Large intestine (tissue), 3 donors: ENCODE data around the gene RFX8. TPM values are rescaled to one million over a fixed set of nuclear protein-coding genes. Genes with fewer than 3 reads are reported as not detected.

Source experiments
- DNase-seq, 2 donors: peaks; one replicate each; pipeline versions ENCODE4 v3.0.0 to v3.0.0-alpha.2; 2013
- H3K27ac ChIP-seq: one replicate; pipeline ENCODE4 v1.5.1; 2013; ENCODE audit warnings: low read length
- H3K27me3 ChIP-seq: 2 replicates; pipeline ENCODE4 v1.6.1; 2013; ENCODE audit warnings: low read length; ENCODE audit not compliant: control insufficient read depth, insufficient read depth
- H3K36me3 ChIP-seq: 2 replicates; pipeline ENCODE4 v1.6.1; 2013; ENCODE audit warnings: low read length; ENCODE audit not compliant: control insufficient read depth, insufficient read depth
- H3K4me1 ChIP-seq: one replicate; pipeline ENCODE4 v1.6.1; 2013; ENCODE audit warnings: low read length; ENCODE audit not compliant: control insufficient read depth, insufficient read depth
- H3K4me3 ChIP-seq: one replicate; pipeline ENCODE4 v1.5.1; 2013; ENCODE audit warnings: low read length
- H3K9me3 ChIP-seq: one replicate; pipeline ENCODE4 v1.6.1; 2013; ENCODE audit warnings: mild to moderate bottlenecking, low read depth, low read length, moderate library complexity; ENCODE audit not compliant: control insufficient read depth
- WGBS: methylation state at CpG from one replicate; pipeline ENCODE4 v1.1.5; 2013; ENCODE audit warnings: low lambda C conversion rate; ENCODE audit not compliant: insufficient coverage; 5-methylcytosine and 5-hydroxymethylcytosine counted together
- polyA plus RNA-seq: library from polyadenylated mRNA; unstranded; fragments of 120-200 nt; gene quantifications from one replicate; pipeline ENCODE4 v1.2.1, GENCODE V29; 2013

The RFX8 gene
- polyA plus RNA-seq, 1 donor = 0.39 TPM

DNA sequence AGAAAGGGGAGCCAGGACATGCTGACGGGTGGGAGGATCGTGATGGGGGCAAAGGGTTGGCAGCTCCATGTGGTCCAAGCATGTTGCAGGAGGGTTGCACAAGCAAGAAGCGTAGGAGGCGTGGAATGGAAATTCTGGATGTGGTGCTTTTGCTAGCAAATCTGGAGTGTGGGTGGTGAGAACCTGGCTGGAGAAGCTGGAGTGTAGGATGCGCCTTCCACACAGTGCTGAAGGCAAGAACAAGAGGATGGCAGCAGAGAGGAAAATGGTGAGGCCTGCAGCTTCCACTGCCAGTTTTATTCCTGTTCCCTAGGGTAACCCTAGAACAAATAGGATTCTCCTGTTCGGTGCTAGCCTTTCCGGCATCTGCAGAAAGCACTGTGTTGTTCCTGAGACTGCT lies 110.0 kb downstream of the RFX8 start:
- Histone ChIP-seq H3K9me3 (no peaks in the 10 kb centered on the region), H3K4me1 (peaks cover 12% of the 10 kb centered on the region), H3K4me3 (no peak overlapping the region), H3K27me3 (no peaks in the 10 kb centered on the region), H3K36me3 (no peaks in the 10 kb centered on the region), H3K27ac (no peak overlapping the region)
- DNase-seq = no peak
- WGBS = no CpG with 5 or more reads among the region's 7 CpGs

DNA sequence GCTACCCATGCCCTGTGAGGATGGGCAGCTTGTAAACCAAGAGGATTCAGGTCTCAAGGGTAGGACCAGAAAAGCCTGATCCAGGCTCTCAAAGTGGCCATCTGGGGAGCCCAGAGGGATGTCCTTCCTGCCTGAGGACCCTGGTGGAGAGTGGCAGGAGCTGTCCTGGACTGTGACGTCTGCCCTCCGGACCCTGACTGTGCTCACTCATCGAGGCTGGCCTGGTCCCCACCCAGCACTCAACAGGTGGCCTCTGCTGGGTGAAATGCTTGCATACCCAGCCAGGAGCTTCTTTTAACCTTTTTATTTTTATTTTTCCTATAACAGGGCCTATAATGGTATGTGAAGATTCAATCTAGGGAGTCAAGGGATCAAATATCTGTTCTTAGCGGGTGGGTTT lies 112.1 kb downstream of the RFX8 start:
- no CpG with 5 or more reads among the region's 4 CpGs for WGBS

DNA sequence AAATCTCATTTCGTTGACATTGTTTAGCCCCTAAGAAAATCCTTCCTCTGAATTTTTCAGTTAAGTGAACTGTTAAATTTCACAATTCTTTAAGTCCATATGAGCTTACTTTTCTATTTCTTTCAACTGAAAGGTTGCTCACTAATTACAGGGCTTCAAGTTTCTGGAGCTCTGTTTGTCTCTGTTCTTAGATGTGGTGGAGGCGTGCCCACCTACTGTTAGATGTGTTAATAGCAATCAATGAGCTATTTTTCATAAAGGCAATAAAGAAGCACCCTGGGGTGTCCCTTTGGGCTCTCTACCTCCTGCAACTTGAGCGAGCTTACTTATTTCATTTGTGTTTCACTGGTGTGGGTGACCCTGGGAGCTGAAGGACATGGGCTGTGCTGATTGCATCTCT lies 112.6 kb downstream of the RFX8 start:
- Histone ChIP-seq H3K4me3 (no peak overlapping the region), H3K27me3 (no peaks in the 10 kb centered on the region), H3K27ac (no peak overlapping the region), H3K4me1 (peaks cover 21% of the 10 kb centered on the region), H3K36me3 (no peaks in the 10 kb centered on the region), H3K9me3 (no peaks in the 10 kb centered on the region)
- no peak for DNase-seq
- WGBS = 100% methylated on average over 1 of the region's 3 CpGs

More for the DNA sequence above, 112.1 kb downstream of the RFX8 start:
- no peak overlapping the region for H3K4me3 ChIP-seq
- no peaks in the 10 kb centered on the region for H3K9me3 ChIP-seq
- no peak for DNase-seq
- H3K27ac ChIP-seq = no peak overlapping the region
- H3K36me3 ChIP-seq = no peaks in the 10 kb centered on the region
- H3K4me1 ChIP-seq = peaks cover 21% of the 10 kb centered on the region
- H3K27me3 ChIP-seq = no peaks in the 10 kb centered on the region

DNA sequence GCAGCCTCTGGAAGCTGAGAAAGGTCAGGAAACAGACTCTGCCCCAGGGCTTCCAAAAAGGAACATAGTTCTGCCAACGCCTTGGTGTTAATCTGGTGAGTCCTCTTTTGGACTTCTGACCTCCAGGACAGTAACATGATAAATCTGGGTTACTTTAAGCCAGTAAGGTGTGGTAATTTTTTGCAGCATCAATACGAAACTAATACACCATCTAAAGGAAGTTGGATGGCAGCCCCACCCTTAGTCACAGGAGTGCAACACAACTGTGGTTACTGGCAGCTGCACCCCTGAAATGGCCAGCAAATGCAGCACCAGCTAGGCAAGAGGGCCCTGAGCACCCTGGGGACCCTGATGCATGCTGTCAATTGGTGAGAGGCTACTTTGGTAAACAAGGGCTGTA lies 113.4 kb downstream of the RFX8 start:
- peak in 1 of 2 donors; percentile 51 for DNase-seq
- WGBS = no CpG with 5 or more reads among the region's 2 CpGs
- Histone ChIP-seq H3K27me3 (no peaks in the 10 kb centered on the region), H3K4me1 (peaks cover 21% of the 10 kb centered on the region), H3K36me3 (no peaks in the 10 kb centered on the region), H3K27ac (peak overlapping the region; percentile 84), H3K9me3 (no peaks in the 10 kb centered on the region), H3K4me3 (no peak overlapping the region)

DNA sequence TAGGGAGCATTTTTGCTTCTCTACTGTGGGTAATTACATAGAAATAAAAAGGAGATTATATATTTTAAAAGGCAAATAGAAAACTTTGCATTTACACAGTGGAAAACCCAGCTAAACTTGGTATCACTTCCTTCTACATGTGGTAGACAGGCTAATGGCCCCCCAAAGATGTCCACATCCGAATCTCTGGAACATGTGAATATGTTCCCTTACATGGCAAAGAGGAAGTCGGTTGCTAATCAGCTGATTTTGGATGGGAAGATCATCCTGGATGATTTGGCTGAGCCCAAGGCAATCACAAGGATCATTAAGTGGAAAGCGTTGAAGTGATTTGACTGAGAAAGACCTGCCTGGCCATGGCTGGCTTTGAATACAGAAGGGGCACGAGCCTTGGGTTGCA lies 113.8 kb downstream of the RFX8 start:
- no peaks in the 10 kb centered on the region for H3K9me3 ChIP-seq
- peaks cover 21% of the 10 kb centered on the region for H3K4me1 ChIP-seq
- H3K27ac ChIP-seq = peak overlapping the region; percentile 84
- WGBS = no CpG with 5 or more reads among the region's 4 CpGs
- no peak overlapping the region for H3K4me3 ChIP-seq
- no peaks in the 10 kb centered on the region for H3K27me3 ChIP-seq
- DNase-seq = no peak
- H3K36me3 ChIP-seq = no peaks in the 10 kb centered on the region

DNA sequence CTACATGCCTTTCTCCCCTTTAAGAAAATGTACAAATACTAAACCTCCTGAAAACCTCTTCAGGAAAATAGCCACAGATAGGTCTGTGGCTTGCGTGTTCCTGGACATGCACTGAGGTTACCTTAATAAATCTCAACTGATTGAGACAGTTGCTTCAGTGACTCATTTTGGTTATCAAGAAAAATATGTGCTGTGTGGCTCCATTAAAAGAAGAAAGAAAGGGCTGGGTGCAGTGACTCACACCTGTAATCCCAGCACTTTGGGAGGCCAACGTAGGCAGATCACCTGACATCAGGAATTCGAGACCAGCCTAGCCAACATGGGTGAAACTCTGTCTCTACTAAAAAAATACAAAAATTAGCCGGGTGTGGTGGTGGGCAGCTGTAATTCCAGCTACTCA lies 114.7 kb downstream of the RFX8 start:
- peak; percentile 60 to 81 for DNase-seq
- Histone ChIP-seq H3K27ac (peak overlapping the region; percentile 84), H3K36me3 (no peaks in the 10 kb centered on the region), H3K4me1 (peaks cover 21% of the 10 kb centered on the region), H3K4me3 (no peak overlapping the region), H3K27me3 (no peaks in the 10 kb centered on the region), H3K9me3 (no peaks in the 10 kb centered on the region)
- WGBS = 67% methylated on average over 1 of the region's 4 CpGs

DNA sequence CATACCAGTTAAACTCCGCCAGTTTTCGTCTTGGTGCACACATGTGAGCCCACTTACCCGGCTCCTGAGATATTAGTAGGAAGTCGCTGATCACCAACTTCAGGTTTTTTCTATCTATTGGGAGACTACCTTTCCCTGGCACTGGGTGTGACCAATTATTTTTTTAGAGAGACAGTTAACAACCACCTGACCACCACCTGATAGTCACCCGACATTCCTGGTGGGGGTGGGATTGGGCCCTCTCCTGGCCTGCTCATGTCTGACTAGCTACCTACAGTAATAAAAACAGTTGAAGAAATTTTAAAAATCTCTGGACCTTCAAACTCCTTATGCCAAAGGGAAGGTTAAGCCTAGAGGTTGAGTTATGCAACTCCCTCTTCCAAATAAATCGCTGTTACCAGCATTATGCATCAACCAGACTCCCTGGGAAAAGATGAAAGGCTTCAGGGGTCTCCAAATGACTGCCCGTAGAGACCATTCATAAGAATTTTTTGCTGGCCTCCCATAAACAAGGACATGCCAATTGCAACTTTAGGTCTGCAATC lies 115.4 kb downstream of the RFX8 start:
- no peak for DNase-seq
- no peak overlapping the region for H3K4me3 ChIP-seq
- H3K27me3 ChIP-seq = no peaks in the 10 kb centered on the region
- H3K9me3 ChIP-seq = no peaks in the 10 kb centered on the region
- H3K27ac ChIP-seq = peak overlapping the region; percentile 84
- H3K4me1 ChIP-seq = peaks cover 21% of the 10 kb centered on the region
- 100% methylated on average over 2 of the region's 7 CpGs for WGBS
- H3K36me3 ChIP-seq = no peaks in the 10 kb centered on the region

DNA sequence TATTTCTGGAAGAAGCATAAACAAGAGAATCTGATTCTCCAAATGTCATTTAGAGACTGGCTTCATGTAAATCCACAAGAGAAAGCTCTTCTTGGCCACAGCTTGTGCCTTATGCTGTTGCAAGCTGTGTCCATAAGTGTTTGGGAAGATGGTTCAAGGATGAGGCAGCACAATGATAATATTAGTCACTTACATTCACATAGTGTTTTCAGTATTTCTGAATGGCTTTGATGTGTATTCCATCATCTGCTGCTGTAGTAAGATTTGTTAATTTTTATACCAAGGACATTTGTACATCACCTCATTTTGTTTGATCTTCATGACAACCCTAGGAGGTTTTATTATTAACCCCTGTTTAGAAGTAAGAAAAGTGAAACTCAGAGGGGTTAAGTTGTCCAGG lies 117.5 kb downstream of the RFX8 start:
- Histone ChIP-seq H3K27ac (no peak overlapping the region), H3K4me1 (peaks cover 21% of the 10 kb centered on the region), H3K36me3 (no peaks in the 10 kb centered on the region), H3K4me3 (no peak overlapping the region), H3K27me3 (no peaks in the 10 kb centered on the region), H3K9me3 (no peaks in the 10 kb centered on the region)
- no peak for DNase-seq

DNA sequence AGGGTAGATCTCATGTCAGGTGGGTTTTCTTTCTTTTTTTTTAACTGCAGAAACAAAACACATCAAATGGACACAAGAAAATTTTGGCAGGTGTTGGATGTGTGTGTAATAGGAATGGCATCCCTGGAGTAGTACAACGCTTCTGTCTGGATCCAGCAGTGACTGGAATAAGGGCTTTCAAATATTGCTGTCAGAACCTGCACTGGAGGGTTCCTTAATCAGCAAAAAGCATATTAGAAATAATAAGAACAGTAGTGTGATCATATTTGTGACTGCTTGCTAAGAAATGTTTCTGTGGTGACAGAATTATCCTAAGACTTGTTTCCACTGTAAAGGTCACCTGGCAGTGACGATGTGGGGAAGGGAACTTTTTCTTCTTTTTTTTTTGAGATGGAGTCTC lies 118.4 kb downstream of the RFX8 start:
- no CpG with 5 or more reads among the region's 2 CpGs for WGBS

DNA sequence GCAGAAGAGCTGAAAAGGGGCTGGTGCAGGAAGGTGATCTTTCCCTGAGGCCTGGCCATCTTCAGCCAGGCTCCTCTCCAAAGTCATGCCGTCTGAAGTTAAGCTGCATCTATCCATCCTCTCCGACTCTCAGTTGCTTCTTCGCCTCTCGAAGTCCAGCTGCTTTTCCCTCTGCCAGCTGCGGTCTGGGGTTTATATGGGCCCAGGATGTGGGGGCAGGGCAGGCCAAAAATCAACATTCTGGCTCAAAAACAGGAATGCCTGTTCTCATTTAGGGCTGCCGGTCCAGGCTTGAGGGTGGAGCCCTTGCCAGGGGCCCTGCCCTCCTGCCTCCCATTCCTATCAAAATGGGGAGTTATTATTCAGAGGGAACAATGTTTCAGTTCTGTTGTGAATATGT lies 118.9 kb downstream of the RFX8 start:
- no CpG with 5 or more reads among the region's 6 CpGs for WGBS
- H3K4me3 ChIP-seq = no peak overlapping the region
- H3K36me3 ChIP-seq = no peaks in the 10 kb centered on the region
- no peak for DNase-seq
- H3K9me3 ChIP-seq = no peaks in the 10 kb centered on the region
- H3K4me1 ChIP-seq = peaks cover 15% of the 10 kb centered on the region
- H3K27me3 ChIP-seq = no peaks in the 10 kb centered on the region
- H3K27ac ChIP-seq = no peak overlapping the region

More for the DNA sequence above, 118.4 kb downstream of the RFX8 start:
- no peaks in the 10 kb centered on the region for H3K9me3 ChIP-seq
- H3K36me3 ChIP-seq = no peaks in the 10 kb centered on the region
- H3K4me1 ChIP-seq = peaks cover 17% of the 10 kb centered on the region
- no peak for DNase-seq
- no peaks in the 10 kb centered on the region for H3K27me3 ChIP-seq
- no peak overlapping the region for H3K4me3 ChIP-seq
- no peak overlapping the region for H3K27ac ChIP-seq

DNA sequence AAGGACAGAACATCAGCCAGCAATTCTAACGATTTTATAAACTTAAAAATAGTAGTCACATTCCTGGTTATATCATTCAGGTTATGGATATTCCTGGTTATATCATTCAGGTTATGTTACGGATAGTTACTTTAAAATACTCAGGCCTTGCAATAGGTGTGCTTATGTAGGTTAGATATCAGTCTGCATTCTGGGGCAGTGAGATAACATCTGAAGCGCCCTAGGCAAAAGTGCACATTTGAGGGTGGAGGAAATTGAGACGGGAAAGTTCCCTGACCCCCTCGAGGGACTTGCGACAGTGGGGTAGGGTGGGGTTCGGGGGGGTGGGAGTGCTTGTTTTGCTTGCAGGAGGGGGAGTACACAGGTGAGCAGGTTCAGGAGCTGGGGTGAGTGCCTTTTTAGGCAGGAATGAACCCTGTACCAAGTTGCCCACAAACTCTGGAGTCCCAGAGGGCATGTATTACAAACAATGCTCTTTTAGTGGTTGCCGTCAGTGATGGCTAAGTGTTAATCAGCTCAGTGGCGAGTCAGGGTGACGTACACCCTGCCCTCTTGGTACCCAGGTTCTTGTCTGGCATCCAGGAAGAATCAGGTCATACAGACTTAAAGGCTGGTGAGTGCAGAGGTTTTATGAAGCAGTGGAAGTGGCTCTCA lies 119.4 kb downstream of the RFX8 start:
- no peak for DNase-seq
- Histone ChIP-seq H3K27me3 (no peaks in the 10 kb centered on the region), H3K9me3 (no peaks in the 10 kb centered on the region), H3K36me3 (no peaks in the 10 kb centered on the region), H3K4me1 (peaks cover 19% of the 10 kb centered on the region), H3K27ac (no peak overlapping the region), H3K4me3 (no peak overlapping the region)
- WGBS = 67% methylated on average over 1 of the region's 10 CpGs
